Measurements from ENCODE around the gene DYSF.

DYSF gene

GRCh38 chr2:71545572-71546274, 92.4 kb downstream of the DYSF start:
- peak overlapping the region in 2 of 7 experiments; percentile 0 to 2 for H3K4me3 ChIP-seq
- no peak overlapping the region for H3K27ac ChIP-seq

GRCh38 chr2:71546275-71546638, 92.9 kb downstream of the DYSF start:
- Histone ChIP-seq H3K4me3 (no peak overlapping the region), H3K27ac (no peak overlapping the region)

GRCh38 chr2:71546777-71547281, 93.5 kb downstream of the DYSF start:
- Histone ChIP-seq H3K4me3 (no peak overlapping the region), H3K27ac (no peak overlapping the region)

GRCh38 chr2:71547616-71548285, 94.4 kb downstream of the DYSF start:
- H3K4me3 ChIP-seq: no peak overlapping the region
- no peak overlapping the region for H3K27ac ChIP-seq

GRCh38 chr2:71548646-71549425, 95.5 kb downstream of the DYSF start:
- Histone ChIP-seq H3K4me3 (no peak overlapping the region), H3K27ac (no peak overlapping the region)

- no peak overlapping the region for H3K4me3 ChIP-seq
These were observed 97.7 kb downstream of the DYSF start for GRCh38 chr2:71550801-71551630.

GRCh38 chr2:71551631-71551915, 98.2 kb downstream of the DYSF start:
- Histone ChIP-seq H3K4me3 (no peak overlapping the region), H3K27ac (no peak overlapping the region)

More at GRCh38 chr2:71550801-71551630, 97.7 kb downstream of the DYSF start:
- H3K27ac ChIP-seq: no peak overlapping the region

- H3K4me3 ChIP-seq: no peak overlapping the region
- H3K27ac ChIP-seq: no peak overlapping the region
These were observed 99.0 kb downstream of the DYSF start for GRCh38 chr2:71552356-71552755.

GRCh38 chr2:71552861-71553301, 99.5 kb downstream of the DYSF start:
- Histone ChIP-seq H3K4me3 (no peak overlapping the region), H3K27ac (no peak overlapping the region)

GRCh38 chr2:71554028-71554705, 100.8 kb downstream of the DYSF start:
- Histone ChIP-seq H3K27ac (no peak overlapping the region), H3K4me3 (no peak overlapping the region)

- no peak overlapping the region for H3K27ac ChIP-seq
- no peak overlapping the region for H3K4me3 ChIP-seq
These were observed 101.3 kb downstream of the DYSF start for GRCh38 chr2:71554706-71555056.

- Histone ChIP-seq H3K4me3 (no peak overlapping the region), H3K27ac (no peak overlapping the region)
These were observed 102.6 kb downstream of the DYSF start for GRCh38 chr2:71555798-71556454.

- Histone ChIP-seq H3K4me3 (no peak overlapping the region), H3K27ac (no peak overlapping the region)
These were observed 103.4 kb downstream of the DYSF start for GRCh38 chr2:71556692-71557250.

- no peak overlapping the region for H3K4me3 ChIP-seq
- no peak overlapping the region for H3K27ac ChIP-seq
These were observed 104.0 kb downstream of the DYSF start for GRCh38 chr2:71557321-71557720.

- Histone ChIP-seq H3K27ac (no peak overlapping the region), H3K4me3 (no peak overlapping the region)
These were observed 105.1 kb downstream of the DYSF start for GRCh38 chr2:71558300-71559051.

GRCh38 chr2:71559080-71559827, 105.9 kb downstream of the DYSF start:
- H3K27ac ChIP-seq: no peak overlapping the region
- H3K4me3 ChIP-seq: no peak overlapping the region
